AG10803 (cell line): Measurements from ENCODE around the gene HIPK1.
"Not testable (repeated sequence)": the region's sequence is repeated elsewhere in the genome, so short reads cannot be mapped to it uniquely, and the experiment has no call there.

Experiments
- DNase-seq: peaks from one replicate; pipeline ENCODE4 v3.0.0; 2010; ENCODE audit warnings: low read depth
- H3K4me3 ChIP-seq: 2 replicates; pipeline ENCODE4 v1.5.1; 2011; ENCODE audit warnings: mild to moderate bottlenecking, low read length, control low read depth
- TF ChIP-seq, protein P1 (sequence below): conservative IDR thresholded peaks from 2 replicates; pipeline ENCODE4 v1.5.1; 2011; ENCODE audit warnings: mild to moderate bottlenecking, low read length, control low read depth, inconsistent platforms

HIPK1 gene

GRCh38 chr1:113945329-113945728, 16.2 kb downstream of the HIPK1 start:
- no peak for DNase-seq
- no peak overlapping the region for H3K4me3 ChIP-seq
- TF ChIP-seq, protein P1, sequence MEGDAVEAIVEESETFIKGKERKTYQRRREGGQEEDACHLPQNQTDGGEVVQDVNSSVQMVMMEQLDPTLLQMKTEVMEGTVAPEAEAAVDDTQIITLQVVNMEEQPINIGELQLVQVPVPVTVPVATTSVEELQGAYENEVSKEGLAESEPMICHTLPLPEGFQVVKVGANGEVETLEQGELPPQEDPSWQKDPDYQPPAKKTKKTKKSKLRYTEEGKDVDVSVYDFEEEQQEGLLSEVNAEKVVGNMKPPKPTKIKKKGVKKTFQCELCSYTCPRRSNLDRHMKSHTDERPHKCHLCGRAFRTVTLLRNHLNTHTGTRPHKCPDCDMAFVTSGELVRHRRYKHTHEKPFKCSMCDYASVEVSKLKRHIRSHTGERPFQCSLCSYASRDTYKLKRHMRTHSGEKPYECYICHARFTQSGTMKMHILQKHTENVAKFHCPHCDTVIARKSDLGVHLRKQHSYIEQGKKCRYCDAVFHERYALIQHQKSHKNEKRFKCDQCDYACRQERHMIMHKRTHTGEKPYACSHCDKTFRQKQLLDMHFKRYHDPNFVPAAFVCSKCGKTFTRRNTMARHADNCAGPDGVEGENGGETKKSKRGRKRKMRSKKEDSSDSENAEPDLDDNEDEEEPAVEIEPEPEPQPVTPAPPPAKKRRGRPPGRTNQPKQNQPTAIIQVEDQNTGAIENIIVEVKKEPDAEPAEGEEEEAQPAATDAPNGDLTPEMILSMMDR = no peak

DNA sequence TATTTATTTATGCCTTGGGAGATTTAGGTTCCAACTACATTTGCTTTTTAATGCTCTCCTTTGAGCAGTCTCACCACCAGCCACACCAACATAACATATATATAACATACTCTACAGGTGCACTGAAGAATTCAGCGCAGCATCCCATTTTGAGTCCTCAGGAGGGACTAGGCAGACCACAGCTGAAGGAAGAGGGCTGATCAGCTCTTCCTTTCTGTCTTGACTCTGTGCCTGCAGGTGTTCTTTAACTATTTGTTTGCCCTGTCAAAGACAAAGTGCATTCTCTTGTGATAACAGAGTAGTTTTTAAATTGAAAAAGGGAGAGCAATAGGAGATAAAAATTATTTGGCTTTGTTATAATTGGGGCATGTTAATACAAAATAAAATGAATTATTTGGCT, 17.0 kb downstream of the HIPK1 start:
- TF ChIP-seq, protein P1 = no peak
- H3K4me3 ChIP-seq = no peak overlapping the region
- DNase-seq = no peak

DNA sequence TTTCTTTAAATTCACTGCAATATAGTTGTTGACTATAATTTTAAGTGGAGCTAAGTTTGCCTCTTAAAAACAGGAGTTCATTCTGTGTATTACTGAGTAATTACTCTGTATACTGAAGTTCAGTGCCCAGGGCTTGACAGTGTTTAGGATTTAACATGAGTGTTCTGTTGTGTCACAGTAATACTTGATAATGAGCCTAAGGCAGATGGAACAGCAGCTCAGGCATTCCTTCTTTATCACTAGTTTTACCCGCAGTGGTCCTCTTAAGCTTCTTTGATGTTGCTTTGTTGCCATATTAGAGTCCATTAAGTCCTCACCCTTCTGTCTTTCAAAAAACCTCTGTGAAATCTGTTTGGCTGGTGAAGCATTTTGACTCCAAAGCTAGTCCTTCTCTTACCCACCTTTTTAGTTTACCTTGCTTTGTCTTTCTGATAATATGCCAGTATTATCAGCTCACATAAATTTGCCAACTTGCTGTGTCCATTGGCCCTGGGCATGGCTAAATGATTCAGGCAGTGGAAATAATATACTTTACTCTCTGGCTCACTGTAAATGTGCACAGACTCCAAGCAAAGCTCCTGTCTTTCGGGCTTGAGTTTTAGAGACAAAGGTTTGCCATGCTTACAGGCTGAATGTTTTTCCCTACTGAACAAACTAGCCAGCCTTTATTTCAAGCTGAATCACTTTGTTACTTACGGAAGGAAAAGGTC, 17.7 kb downstream of the HIPK1 start:
- TF ChIP-seq, protein P1 = no peak
- H3K4me3 ChIP-seq = no peak overlapping the region
- no peak for DNase-seq

DNA sequence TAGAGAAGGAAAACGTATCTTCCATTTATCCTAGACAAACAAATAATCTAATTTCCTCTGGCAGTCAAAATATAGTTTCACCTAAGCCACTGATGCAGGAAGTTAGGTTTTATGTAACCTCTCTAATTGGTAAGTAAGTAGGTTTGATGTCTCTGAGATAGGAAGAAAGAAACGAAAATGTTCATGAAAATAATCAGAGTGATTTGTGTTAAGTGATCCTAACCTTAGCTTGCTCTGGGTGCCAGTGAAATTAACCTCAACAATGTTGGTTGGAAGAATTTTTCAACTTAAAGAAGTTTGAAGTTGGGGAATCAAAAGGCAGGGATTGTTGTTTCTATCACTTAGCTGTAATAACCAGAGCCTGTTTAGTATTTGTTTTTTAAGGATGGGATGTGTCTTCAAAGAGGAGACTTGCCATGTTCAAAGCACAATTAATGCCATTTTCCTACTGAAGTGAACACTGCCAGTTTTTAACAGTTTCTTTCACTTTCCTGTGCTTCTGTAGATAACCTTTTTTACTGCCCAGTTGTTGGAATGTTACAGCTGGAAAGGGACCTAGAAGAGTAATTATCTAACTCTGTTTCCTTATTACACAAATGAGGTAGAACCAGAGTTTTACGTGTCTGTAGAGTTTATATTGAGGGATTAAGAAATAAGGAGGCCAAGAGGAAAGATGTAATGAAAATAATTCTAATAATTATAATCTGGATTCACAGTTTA, 18.4 kb downstream of the HIPK1 start:
- no peak for DNase-seq
- TF ChIP-seq, protein P1 = no peak
- no peak overlapping the region for H3K4me3 ChIP-seq

DNA sequence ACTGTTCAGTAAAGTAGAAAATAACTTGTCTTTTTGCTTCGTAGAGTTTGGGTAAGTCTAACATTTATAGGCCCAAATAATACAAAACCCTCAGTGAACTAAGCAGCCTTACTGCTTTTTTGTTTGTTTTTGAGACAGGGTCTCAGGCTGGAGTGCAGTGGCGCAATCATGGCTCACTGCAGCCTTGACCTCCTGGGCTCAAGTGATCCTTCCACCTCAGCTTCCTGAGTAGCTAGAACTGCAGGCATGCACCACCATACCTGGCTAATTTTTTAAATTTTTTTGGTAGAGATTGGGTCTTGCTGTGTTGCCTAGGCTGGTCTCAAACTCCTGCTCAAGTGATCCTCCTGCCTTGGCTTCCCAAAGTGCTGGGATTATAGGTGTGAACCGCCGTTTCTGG, 19.0 kb downstream of the HIPK1 start:
- DNase-seq, H3K4me3 ChIP-seq: not testable (repeated sequence)

DNA sequence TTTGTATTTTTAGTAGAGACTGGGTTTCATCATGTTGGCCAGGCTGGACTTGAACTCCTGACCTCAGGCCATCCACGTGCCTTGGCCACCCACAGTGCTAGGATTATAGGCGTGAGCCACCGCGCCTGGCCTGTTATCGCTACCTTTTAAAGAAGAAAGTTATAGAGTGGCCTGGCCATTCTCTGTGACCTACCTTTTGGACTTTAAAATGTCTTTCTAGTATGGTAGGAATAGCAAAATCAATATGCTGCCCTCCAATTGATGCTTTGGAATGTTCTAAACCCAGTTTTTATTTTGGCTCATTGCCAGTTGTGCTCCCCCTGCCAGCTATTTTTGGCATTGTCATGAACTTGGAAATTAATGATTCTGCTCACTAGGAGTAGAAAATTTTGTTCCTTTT, 19.9 kb downstream of the HIPK1 start:
- TF ChIP-seq, protein P1 = peak; percentile 45
- H3K4me3 ChIP-seq = no peak overlapping the region
- DNase-seq = no peak

- TF ChIP-seq, protein P1 = no peak
Measured at GRCh38 chr1:113950908-113951307, 21.8 kb downstream of the HIPK1 start.

More at GRCh38 chr1:113950908-113951307, 21.8 kb downstream of the HIPK1 start:
- DNase-seq = no peak
- no peak overlapping the region for H3K4me3 ChIP-seq
